ENCODE results near the gene CRTAC1.

DNA sequence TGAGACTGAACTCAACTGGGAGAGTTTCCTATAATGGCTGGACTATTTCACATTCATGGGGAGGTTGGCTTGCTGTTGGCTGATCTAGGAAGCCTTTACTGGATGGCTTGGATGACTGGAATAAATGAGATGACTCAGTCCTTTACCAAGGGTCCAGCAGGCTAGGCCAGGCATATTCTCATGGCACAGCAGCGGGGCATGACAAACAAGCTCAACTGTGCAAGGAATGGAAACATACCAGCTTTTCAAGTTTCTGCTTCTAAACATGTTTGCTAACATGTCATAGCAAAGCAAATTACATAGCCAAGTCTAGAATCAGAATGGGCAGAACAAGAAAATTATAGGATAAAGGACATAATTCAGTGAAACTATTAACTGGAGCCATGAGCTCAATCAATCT is 46.8 kb upstream of the CRTAC1 start:
- TF ChIP-seq, protein P1, sequence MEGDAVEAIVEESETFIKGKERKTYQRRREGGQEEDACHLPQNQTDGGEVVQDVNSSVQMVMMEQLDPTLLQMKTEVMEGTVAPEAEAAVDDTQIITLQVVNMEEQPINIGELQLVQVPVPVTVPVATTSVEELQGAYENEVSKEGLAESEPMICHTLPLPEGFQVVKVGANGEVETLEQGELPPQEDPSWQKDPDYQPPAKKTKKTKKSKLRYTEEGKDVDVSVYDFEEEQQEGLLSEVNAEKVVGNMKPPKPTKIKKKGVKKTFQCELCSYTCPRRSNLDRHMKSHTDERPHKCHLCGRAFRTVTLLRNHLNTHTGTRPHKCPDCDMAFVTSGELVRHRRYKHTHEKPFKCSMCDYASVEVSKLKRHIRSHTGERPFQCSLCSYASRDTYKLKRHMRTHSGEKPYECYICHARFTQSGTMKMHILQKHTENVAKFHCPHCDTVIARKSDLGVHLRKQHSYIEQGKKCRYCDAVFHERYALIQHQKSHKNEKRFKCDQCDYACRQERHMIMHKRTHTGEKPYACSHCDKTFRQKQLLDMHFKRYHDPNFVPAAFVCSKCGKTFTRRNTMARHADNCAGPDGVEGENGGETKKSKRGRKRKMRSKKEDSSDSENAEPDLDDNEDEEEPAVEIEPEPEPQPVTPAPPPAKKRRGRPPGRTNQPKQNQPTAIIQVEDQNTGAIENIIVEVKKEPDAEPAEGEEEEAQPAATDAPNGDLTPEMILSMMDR (IDR thresholded peaks at IDR 0.05): no peak
- no peak for TF ChIP-seq EZH2 (IDR thresholded peaks at IDR 0.05)
